Measurements from ENCODE around the gene KLK8.
"Not testable (repeated sequence)": the region's sequence is repeated elsewhere in the genome, so short reads cannot be mapped to it uniquely, and the experiment has no call there.

The KLK8 gene

DNA sequence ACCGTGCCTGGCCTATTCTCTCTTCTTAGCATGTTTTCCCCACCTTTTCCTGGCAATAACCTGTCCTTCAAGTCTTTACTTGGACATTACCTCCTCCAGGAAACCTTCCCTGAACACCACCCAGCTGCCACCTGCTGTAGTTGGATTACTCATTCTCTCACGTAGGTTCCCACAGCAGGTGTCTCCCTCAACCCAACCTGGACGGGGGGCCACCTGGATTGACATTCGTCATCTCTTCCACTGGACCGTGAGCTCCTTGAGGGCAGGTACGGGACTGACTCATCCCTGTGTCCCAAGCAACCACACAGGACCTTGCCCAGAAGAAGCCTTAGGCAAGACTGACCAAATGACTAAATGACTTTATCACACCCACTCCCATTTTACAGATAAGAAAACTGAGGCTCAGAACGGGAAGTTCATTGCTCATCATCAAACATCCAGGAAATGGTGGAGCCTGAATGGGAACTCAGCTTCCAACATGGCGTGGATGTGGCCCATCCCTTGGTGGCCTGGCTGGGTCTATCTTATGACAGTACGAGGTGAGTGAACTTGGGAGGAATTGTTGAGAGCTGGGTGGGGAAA lies 28.5 kb downstream of the KLK8 start:
- no peak overlapping the region for H3K4me3 ChIP-seq (ENCODE audit: low read depth, low read length)
- in situ Hi-C loops (cut with HindIII; ENCODE audit: low sequenced_read_pairs): no loop called here
- TF ChIP-seq CTCF (IDR thresholded peaks at IDR 0.05; ENCODE audit: low read depth, low read length, missing control alignments): no peak
- no peak for DNase-seq (ENCODE audit: low read depth)

DNA sequence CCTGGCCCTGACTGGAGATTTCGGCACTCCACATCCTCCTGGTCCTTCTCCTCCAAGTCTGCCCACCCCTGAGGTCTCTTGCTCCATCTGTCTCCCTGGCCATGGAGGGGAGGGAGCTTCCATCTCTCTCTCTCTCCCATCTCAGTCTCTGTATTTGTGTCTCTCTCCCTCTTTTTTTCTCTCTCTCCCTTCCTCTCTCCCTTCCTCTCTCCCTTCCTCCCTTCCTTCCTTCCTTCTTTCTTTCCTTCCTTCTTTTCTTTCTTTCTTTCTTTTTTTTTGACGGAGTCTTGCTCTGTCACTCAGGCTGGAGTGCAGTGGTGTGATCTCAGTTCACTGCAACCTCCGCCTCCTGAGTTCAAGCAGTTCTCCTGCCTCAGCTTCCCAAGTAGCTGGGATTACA lies 31.6 kb downstream of the KLK8 start:
- in situ Hi-C loops (cut with HindIII; ENCODE audit: low sequenced_read_pairs); H3K4me3 ChIP-seq (ENCODE audit: low read depth, low read length); DNase-seq (ENCODE audit: low read depth): not testable (repeated sequence)

- no peak for TF ChIP-seq CTCF (IDR thresholded peaks at IDR 0.05; ENCODE audit: low read depth, low read length, missing control alignments)
- no peak for DNase-seq (ENCODE audit: low read depth)
- no peak within 1 kb of the TSS for H3K4me3 ChIP-seq (ENCODE audit: low read depth, low read length)
- in situ Hi-C loops (cut with HindIII; ENCODE audit: low sequenced_read_pairs): no loop called here
These were observed 32.0 kb downstream of the KLK8 start, which contains the start of gene KLK6 for GRCh38 chr19:50969413-50969760. KLK6 (minus strand) TSS chr19:50969591; CDS start chr19:50968104, 1,487 bp downstream.

DNA sequence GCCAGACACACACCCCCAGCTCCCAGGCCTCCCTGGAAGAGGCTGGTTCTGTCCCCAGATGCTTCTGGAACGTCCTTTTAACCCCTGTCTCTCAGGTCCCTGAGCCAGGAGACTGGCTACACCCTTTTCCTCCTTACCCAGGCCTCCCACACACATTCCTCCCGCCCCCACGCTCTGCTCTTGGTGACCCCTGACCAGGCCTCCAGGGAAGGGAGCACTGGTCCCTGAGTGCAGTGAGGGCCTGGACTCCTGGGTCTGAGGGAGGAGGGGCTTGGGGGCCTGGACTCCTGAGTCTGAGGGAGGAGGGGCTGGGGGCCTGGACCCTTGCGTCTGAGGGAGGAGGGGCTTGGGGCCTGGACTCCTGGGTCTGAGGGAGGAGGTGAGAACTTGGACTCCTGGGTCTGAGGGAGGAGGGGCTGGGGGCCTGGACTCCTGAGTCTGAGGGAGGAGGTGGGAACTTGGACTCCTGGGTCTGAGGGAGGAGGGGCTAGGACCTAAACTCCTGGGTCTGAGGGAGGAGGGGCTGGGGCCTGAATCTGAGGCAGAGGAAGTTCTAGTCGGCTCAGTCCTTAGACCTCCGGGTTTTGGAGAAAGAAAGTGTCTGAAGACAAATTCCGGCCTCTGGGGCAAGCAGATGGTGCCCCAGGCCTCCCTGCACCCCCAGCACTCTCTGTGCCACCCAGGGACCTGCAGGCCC lies 32.5 kb downstream of the KLK8 start:
- in situ Hi-C loops (cut with HindIII; ENCODE audit: low sequenced_read_pairs): no loop called here

GRCh38 chr19:50967929-50968715 lies 33.3 kb downstream of the KLK8 start:
- in situ Hi-C loops (cut with HindIII; ENCODE audit: low sequenced_read_pairs): no loop called here
- DNase-seq (ENCODE audit: low read depth): no peak
- TF ChIP-seq CTCF (IDR thresholded peaks at IDR 0.05; ENCODE audit: low read depth, low read length, missing control alignments): no peak
- H3K4me3 ChIP-seq (ENCODE audit: low read depth, low read length): no peak overlapping the region

More for the DNA sequence above, 32.5 kb downstream of the KLK8 start:
- no peak overlapping the region for H3K4me3 ChIP-seq (ENCODE audit: low read depth, low read length)
- TF ChIP-seq CTCF (IDR thresholded peaks at IDR 0.05; ENCODE audit: low read depth, low read length, missing control alignments): no peak
- DNase-seq (ENCODE audit: low read depth): no peak

GRCh38 chr19:50964266-50964665 lies 37.1 kb downstream of the KLK8 start:
- no peak overlapping the region for H3K4me3 ChIP-seq (ENCODE audit: low read depth, low read length)
- DNase-seq (ENCODE audit: low read depth): no peak
- TF ChIP-seq CTCF (IDR thresholded peaks at IDR 0.05; ENCODE audit: low read depth, low read length, missing control alignments): no peak
- in situ Hi-C loops (cut with HindIII; ENCODE audit: low sequenced_read_pairs): no loop called here

- in situ Hi-C loops (cut with HindIII; ENCODE audit: low sequenced_read_pairs): no loop called here
- no peak overlapping the region for H3K4me3 ChIP-seq (ENCODE audit: low read depth, low read length)
- no peak for TF ChIP-seq CTCF (IDR thresholded peaks at IDR 0.05; ENCODE audit: low read depth, low read length, missing control alignments)
- no peak for DNase-seq (ENCODE audit: low read depth)
These were observed 38.0 kb downstream of the KLK8 start for GRCh38 chr19:50963381-50963780.
